Mucosa of descending colon (tissue), 3 donors: ENCODE data around the gene UPB1. TPM values are rescaled to one million over a fixed set of nuclear protein-coding genes. Genes with fewer than 3 reads are reported as not detected.

Experiments used
- ATAC-seq: fragments of 200-7000 bp; cut with Tn5 transposase; one replicate; pipeline ENCODE4 v1.9.1; 2020; ENCODE audit warnings: mild to moderate bottlenecking, moderate library complexity
- DNase-seq, 3 donors: peaks; one replicate each; pipeline ENCODE4 v3.0.0-alpha.2; 2020
- H3K36me3 ChIP-seq: fragments of 200-600 bp; one replicate; pipeline ENCODE4 v1.8.0; 2021; ENCODE audit warnings: low read depth, mild to moderate bottlenecking
- H3K4me1 ChIP-seq: fragments of 200-600 bp; one replicate; pipeline ENCODE4 v1.8.0; 2021; ENCODE audit warnings: low read depth, mild to moderate bottlenecking
- H3K4me3 ChIP-seq: fragments of 200-600 bp; one replicate; pipeline ENCODE4 v1.8.0; 2021; ENCODE audit warnings: mild to moderate bottlenecking
- H3K9me3 ChIP-seq: fragments of 200-600 bp; one replicate; pipeline ENCODE4 v1.8.0; 2021; ENCODE audit warnings: mild to moderate bottlenecking
- intact Hi-C, 2 donors: fragments of 100-400 bp; cut with DNase I in 1 of 2; cut with micrococcal nuclease in 1 of 2; formaldehyde crosslinking; loops; one replicate each; pipeline versions ENCODE4 v1.11.0 to v1.11.1; 2022; cut with DNase I, micrococcal nuclease
- total RNA-seq, 3 donors: library from RNA; stranded (reverse); fragmentation: NEBNext Ultra II Directional in 2 of 3; extraction: Animal tissue kit (Norgen Biotek cat#: 25700) in 2 of 3; gene quantifications; one replicate each; pipeline versions ENCODE4 v1.2.1 to v1.2.4, GENCODE V29; 2021 to 2023
- TF ChIP-seq, protein P1 (sequence below): fragments of 200-600 bp; IDR thresholded peaks from one replicate; pipeline ENCODE4 v1.8.0; 2022; ENCODE audit warnings: antibody characterized with exemption, mild to moderate bottlenecking
- donor health status: DM: no; HTN: no; CAD: no; lungs with moderate emphysema.
- donor health status: DM: no; HTN: no; CAD: no.
- donor health status: DM: no; HTN: yes; CAD: no.

Gene UPB1
- total RNA-seq, 3 donors from 2014 or later: 0.16 to 0.20 (median 0.19) TPM

GRCh38 chr22:24467340-24467739 is 27.8 kb upstream of the UPB1 start:
- intact Hi-C loops: no loop called here
- H3K4me3 ChIP-seq: no peak overlapping the region
- no peaks in the 10 kb centered on the region for H3K9me3 ChIP-seq
- ATAC-seq: no peak
- H3K4me1 ChIP-seq: no peaks in the 10 kb centered on the region
- no peak for DNase-seq
- H3K36me3 ChIP-seq: no peaks in the 10 kb centered on the region
- TF ChIP-seq, protein P1, sequence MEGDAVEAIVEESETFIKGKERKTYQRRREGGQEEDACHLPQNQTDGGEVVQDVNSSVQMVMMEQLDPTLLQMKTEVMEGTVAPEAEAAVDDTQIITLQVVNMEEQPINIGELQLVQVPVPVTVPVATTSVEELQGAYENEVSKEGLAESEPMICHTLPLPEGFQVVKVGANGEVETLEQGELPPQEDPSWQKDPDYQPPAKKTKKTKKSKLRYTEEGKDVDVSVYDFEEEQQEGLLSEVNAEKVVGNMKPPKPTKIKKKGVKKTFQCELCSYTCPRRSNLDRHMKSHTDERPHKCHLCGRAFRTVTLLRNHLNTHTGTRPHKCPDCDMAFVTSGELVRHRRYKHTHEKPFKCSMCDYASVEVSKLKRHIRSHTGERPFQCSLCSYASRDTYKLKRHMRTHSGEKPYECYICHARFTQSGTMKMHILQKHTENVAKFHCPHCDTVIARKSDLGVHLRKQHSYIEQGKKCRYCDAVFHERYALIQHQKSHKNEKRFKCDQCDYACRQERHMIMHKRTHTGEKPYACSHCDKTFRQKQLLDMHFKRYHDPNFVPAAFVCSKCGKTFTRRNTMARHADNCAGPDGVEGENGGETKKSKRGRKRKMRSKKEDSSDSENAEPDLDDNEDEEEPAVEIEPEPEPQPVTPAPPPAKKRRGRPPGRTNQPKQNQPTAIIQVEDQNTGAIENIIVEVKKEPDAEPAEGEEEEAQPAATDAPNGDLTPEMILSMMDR: no peak

DNA sequence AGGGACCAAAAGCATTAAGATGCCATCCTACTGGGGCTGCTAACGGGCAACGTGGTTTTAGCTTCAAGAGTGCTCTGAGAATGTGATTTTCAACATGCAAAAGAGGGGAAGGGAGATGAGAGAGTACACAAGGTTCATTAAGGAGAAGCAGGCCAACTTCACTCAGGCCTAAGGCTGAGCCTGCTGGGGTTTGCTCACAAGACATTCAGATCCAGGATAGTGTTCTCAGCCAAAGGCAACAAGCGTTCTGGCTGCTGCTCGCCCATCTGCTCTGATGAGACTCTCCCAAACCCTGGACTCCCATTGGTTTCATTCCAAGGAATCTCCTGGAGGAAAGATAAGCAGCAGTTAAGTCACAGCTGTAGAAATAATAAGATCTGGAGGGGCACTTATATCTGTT is 23.6 kb upstream of the UPB1 start:
- Histone ChIP-seq H3K4me3 (no peak overlapping the region), H3K9me3 (no peaks in the 10 kb centered on the region), H3K36me3 (no peaks in the 10 kb centered on the region), H3K4me1 (no peaks in the 10 kb centered on the region)
- TF ChIP-seq, protein P1: no peak
- intact Hi-C loops: no loop called here
- ATAC-seq (no peak), DNase-seq (no peak)

DNA sequence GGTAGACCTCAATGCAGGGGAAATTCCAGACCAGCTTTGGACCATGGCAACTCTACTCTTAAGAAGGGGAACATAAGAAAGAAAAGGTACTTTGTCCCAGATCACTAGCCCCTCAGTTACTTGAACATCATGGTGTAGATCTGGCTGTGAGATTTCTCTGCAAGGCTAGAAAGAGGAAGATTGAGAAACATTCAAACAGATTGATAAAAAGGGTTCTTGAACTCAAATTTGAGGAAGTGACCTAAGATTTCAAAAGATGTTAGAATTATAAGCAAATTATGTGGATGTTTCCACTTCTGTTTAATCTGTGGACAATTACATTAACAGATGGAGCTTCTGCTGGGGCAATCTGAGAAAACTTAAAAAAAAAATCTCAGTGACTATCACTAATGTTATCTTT is 21.8 kb upstream of the UPB1 start:
- no peak overlapping the region for H3K4me3 ChIP-seq
- H3K36me3 ChIP-seq: no peaks in the 10 kb centered on the region
- TF ChIP-seq, protein P1: no peak
- DNase-seq: no peak
- H3K4me1 ChIP-seq: no peaks in the 10 kb centered on the region
- intact Hi-C loops: no loop called here
- ATAC-seq: no peak
- H3K9me3 ChIP-seq: no peaks in the 10 kb centered on the region

DNA sequence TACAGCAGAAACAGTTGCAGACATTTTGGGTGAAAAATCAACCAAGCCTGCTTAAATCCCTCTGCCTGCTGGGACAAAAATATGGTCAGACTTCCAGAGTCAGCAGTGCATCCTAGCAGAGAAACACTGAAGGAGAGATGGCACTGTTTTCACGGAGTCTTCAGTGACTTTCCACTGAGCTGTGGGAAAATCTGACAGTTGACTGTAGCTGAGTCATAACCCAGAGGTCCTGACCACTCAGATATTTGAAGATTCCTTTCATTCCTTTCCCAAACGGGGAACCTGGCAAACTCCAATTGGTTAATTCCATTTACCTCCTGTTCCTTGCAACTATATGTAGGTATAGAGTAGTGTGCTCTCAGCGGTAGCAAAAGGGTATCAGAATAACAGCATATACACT is 20.9 kb upstream of the UPB1 start:
- DNase-seq (no peak), ATAC-seq (no peak)
- TF ChIP-seq, protein P1: no peak

DNA sequence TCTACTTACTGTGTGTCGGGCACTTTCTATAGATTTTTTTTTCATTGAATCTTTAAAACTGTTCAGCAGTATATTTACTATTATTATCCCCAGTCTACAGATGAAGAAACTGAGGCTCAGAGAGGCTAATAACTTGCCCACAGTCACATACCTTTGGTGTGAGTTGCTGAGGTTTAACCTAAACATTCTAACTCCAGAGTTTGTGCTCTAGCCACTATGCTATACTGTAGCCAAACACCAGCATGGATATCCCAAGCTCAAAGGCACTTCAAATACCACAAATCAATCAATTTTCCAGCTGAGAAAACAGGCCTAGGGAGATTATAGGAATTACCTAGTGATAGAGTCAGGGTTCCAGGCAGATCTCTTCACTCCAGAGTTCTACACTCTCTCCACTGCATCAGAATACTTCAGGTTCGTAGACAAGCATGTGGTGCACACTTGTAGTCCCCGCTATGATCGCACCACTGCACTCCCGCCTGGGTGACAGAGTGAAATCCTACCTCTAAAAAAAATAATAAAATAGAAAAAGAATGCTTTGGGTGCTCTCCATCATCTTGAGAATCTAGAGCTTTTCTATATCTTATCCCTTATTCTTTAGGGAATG is 20.4 kb upstream of the UPB1 start:
- no peak overlapping the region for H3K4me3 ChIP-seq
- intact Hi-C loops: no loop called here
- H3K36me3 ChIP-seq: no peaks in the 10 kb centered on the region
- H3K9me3 ChIP-seq: no peaks in the 10 kb centered on the region
- H3K4me1 ChIP-seq: no peaks in the 10 kb centered on the region
- no peak for DNase-seq
- ATAC-seq: no peak
- TF ChIP-seq, protein P1: no peak

More for the DNA sequence above, 20.9 kb upstream of the UPB1 start:
- Histone ChIP-seq H3K9me3 (no peaks in the 10 kb centered on the region), H3K36me3 (no peaks in the 10 kb centered on the region), H3K4me3 (no peak overlapping the region), H3K4me1 (no peaks in the 10 kb centered on the region)
- intact Hi-C loops: no loop called here

DNA sequence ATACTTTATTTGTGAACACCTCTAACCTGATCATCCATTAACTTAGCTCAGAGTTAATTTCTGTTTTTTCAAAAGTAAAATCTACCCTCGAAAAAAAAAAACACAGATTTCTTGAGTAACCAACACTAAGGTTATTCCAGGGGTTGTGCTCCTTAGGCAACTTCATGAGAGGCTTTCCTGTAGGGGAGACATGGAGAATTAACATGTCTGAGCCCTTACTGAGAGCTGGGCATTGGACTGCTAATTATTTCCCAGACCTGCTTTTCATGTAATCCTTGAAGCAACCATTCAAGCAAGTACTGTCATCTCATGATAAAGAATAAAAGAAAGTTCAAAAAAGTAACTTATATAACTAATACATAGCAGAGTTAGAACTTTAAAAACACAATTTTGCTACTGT is 13.5 kb upstream of the UPB1 start:
- no peaks in the 10 kb centered on the region for H3K36me3 ChIP-seq
- TF ChIP-seq, protein P1: no peak
- no peak for ATAC-seq
- no peak for DNase-seq
- H3K9me3 ChIP-seq: no peaks in the 10 kb centered on the region
- H3K4me1 ChIP-seq: no peaks in the 10 kb centered on the region
- no peak overlapping the region for H3K4me3 ChIP-seq
- intact Hi-C loops: no loop called here
